Astrocyte of the cerebellum (primary cell): ENCODE data around the gene SLC25A26.
"Not testable (repeated sequence)": the region's sequence is repeated elsewhere in the genome, so short reads cannot be mapped to it uniquely, and the experiment has no call there.

Experiments used
- DNase-seq: peaks from one replicate; pipeline ENCODE4 v3.0.0-alpha.2; 2011; ENCODE audit warnings: low read depth
- H3K4me3 ChIP-seq: 2 replicates; pipeline ENCODE4 v1.5.1; 2011; ENCODE audit warnings: mild to moderate bottlenecking, low read depth, low read length, moderate library complexity
- in situ Hi-C: cut with HindIII; loops from 2 replicates; pipeline ENCODE4 v1.10.0; 2017; ENCODE audit warnings: low sequenced_read_pairs
- TF ChIP-seq, protein P1 (sequence below): IDR thresholded peaks from 2 replicates; pipeline ENCODE4 v1.5.1; 2012; ENCODE audit warnings: low read length, low read depth, moderate library complexity, mild to moderate bottlenecking; ENCODE audit errors: missing control alignments

SLC25A26 gene

DNA sequence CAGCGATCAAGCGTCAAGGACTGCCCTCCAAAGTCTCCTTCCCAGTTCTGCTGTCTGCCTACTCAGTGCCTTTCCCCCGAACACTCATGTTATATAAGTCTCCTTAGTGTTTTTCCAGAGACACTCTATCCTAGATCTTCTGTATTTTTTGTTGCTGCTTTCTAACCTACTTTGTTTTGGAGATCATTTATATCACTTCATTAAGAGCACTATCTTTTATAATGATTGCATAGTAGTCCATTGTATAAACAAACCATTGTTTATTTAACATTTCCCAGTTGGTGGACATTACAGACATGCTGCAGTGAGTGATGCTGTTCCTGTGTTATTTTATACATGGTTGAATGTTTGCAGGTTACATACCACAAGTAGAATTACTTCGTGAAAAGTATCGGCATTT, 47.1 kb downstream of the SLC25A26 start:
- in situ Hi-C loops = loop anchor here (25.0 kb wide), 1 partner anchor 544 kb away; no protein-coding TSS in a partner anchor
- no peak overlapping the region for H3K4me3 ChIP-seq
- no peak for DNase-seq
- TF ChIP-seq, protein P1, sequence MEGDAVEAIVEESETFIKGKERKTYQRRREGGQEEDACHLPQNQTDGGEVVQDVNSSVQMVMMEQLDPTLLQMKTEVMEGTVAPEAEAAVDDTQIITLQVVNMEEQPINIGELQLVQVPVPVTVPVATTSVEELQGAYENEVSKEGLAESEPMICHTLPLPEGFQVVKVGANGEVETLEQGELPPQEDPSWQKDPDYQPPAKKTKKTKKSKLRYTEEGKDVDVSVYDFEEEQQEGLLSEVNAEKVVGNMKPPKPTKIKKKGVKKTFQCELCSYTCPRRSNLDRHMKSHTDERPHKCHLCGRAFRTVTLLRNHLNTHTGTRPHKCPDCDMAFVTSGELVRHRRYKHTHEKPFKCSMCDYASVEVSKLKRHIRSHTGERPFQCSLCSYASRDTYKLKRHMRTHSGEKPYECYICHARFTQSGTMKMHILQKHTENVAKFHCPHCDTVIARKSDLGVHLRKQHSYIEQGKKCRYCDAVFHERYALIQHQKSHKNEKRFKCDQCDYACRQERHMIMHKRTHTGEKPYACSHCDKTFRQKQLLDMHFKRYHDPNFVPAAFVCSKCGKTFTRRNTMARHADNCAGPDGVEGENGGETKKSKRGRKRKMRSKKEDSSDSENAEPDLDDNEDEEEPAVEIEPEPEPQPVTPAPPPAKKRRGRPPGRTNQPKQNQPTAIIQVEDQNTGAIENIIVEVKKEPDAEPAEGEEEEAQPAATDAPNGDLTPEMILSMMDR = no peak

DNA sequence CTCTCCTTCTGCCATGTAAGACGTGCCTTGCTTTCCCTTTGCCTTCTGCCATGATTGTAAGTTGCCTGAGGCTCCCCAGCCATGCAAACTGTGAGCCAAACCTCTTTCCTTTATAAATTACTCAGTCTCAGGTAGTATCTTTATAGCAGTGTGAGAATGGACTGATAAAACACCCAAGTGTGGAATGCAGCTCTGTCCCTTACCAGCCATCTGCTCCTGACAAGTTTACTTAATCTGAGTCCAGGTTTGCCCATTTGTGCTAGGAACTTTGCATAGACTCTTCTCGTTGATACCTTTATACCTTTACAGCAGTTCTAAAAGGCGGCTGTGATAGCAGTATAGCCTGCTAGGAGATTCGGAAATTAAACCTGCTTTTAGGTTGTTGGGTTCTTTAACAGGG, 48.1 kb downstream of the SLC25A26 start:
- TF ChIP-seq, protein P1 = no peak
- no peak overlapping the region for H3K4me3 ChIP-seq
- in situ Hi-C loops = loop anchor here (25.0 kb wide), 1 partner anchor 543 kb away; no protein-coding TSS in a partner anchor
- no peak for DNase-seq

DNA sequence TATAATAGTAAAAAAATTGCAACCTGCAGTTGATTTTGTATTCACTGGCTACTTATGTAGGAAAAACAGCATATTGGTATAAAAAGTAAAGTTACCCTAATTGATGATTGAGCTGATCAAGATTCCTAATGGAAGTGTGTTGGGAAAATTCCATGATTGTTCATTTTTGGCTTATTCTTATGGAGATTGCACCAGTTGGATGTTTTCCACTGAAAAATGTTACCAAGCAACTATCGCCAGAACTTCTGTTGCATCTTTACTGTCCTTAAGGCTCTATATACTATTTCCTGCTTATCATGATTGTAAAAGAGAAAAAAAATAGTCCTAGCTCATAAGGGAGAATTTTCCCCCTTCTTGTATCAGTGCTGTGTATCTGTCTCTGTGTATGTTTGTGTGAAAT, 48.6 kb downstream of the SLC25A26 start:
- H3K4me3 ChIP-seq = no peak overlapping the region
- no peak for DNase-seq
- in situ Hi-C loops = loop anchor here (25.0 kb wide), 1 partner anchor 543 kb away; no protein-coding TSS in a partner anchor
- TF ChIP-seq, protein P1 = no peak

DNA sequence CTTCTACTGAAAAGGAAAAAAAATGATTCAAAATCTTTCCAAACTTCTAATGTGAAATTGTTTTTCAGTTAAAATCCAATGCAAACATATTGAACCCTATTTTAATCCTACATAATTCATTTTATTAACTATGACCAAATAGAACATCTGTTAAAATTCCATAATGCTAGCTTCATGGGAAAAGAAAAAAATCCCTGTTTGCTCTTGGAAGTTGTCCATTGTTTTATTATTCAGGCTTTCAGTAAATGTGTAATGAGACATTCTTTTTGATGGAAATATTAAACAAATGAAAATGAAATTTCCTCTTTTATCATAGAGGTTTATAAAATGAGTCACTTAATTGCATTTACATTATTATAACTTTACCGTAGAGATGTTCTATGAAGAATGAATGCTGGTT, 49.5 kb downstream of the SLC25A26 start:
- no peak for DNase-seq
- H3K4me3 ChIP-seq = no peak overlapping the region
- in situ Hi-C loops = loop anchor here (25.0 kb wide), 1 partner anchor 542 kb away; no protein-coding TSS in a partner anchor
- TF ChIP-seq, protein P1 = no peak

DNA sequence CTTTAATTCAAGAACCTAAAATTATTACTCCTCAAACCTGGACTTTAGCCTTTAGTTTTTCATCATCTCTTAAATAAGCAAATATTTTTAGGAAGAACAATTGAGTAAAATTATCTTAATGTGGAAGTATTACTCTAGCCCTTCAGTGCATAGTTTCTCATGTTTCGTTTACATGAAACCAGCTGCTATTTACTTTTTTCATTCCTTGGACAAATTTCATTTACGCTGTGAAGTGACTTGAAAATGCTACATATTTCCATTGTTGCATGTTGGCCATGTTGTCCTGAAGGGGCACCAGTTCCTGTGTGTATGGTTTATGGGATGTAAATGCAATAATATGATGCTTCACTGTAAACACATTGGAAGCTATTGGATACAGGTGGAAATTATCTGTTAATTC, 49.9 kb downstream of the SLC25A26 start:
- in situ Hi-C loops = loop anchor here (25.0 kb wide), 1 partner anchor 542 kb away; no protein-coding TSS in a partner anchor
- no peak overlapping the region for H3K4me3 ChIP-seq
- TF ChIP-seq, protein P1 = no peak
- DNase-seq = no peak

DNA sequence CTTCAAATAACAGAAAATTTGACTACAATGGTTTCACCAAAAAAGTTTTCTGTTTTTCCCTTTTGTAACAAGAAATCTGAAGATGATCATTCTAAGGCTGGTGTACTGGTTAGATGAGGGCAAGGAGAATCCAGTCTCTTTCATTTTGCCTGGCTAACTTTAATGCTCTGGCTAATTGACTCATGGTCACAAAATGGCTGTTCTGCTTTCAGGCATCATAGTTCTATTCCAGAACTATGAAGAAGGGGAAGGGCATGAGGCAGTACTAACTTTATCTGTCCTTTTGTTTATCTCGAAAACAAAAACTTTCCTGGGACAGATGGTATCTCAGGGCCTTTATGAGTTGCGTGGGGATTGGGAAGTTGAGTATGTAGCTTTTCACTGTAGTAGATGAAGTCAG, 50.4 kb downstream of the SLC25A26 start:
- no peak for DNase-seq
- no peak overlapping the region for H3K4me3 ChIP-seq
- in situ Hi-C loops = loop anchor here (25.0 kb wide), 1 partner anchor 541 kb away; no protein-coding TSS in a partner anchor
- TF ChIP-seq, protein P1 = no peak

DNA sequence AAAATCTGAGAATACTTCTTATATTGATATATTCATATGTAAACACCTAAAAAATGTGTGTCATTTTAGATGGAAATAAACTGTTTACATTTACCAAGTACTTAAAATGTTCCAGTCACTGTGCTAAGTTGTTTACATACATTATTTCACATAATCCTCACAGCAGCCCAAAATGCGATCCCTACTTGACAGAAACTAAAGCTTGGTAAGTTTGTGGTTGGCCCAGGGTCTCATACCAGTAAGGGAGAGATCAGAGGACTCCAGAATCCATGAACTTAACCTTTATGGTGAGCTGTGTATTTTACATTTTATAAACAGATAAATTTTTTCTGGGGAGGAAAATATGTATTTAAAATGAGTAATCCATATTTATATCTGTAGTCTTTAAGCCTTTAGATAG, 51.2 kb downstream of the SLC25A26 start:
- in situ Hi-C loops = loop anchor here (25.0 kb wide), 1 partner anchor 540 kb away; no protein-coding TSS in a partner anchor
- TF ChIP-seq, protein P1 = no peak
- no peak for DNase-seq
- H3K4me3 ChIP-seq = no peak overlapping the region

DNA sequence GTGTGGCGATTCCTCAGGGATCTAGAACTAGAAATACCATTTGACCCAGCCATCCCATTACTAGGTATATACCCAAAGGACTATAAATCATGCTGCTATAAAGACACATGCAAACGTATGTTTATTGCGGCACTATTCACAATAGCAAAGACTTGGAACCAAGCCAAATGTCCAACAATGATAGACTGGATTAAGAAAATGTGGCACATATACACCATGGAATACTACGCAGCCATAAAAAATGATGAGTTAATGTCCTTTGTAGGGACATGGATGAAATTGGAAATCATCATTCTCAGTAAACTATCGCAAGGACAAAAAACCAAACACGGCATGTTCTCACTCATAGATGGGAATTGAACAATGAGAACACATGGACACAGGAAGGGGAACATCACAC, 54.0 kb downstream of the SLC25A26 start:
- in situ Hi-C loops = loop anchor here (25.0 kb wide), 1 partner anchor 537 kb away; no protein-coding TSS in a partner anchor
- not testable (repeated sequence) for H3K4me3 ChIP-seq, DNase-seq
